Muscle layer of colon (tissue), 2 donors: ENCODE data around the gene PTPRG.

Source experiments
- H3K27ac ChIP-seq: one replicate; pipeline ENCODE4 v1.7.0; 2013; ENCODE audit warnings: low read depth, mild to moderate bottlenecking, low read length, moderate library complexity
- H3K27me3 ChIP-seq, 2 donors: one replicate each; pipeline ENCODE4 v1.7.0; 2013; ENCODE audit warnings: low read length in 2 of 2, mild to moderate bottlenecking in 2 of 2; ENCODE audit not compliant: insufficient read depth in 2 of 2, control insufficient read depth in 1 of 2
- H3K36me3 ChIP-seq: one replicate; pipeline ENCODE4 v1.7.0; 2013; ENCODE audit warnings: mild to moderate bottlenecking, low read length; ENCODE audit not compliant: insufficient read depth
- H3K4me1 ChIP-seq: one replicate; pipeline ENCODE4 v1.7.0; 2013; ENCODE audit warnings: mild to moderate bottlenecking, low read length; ENCODE audit not compliant: insufficient read depth
- H3K4me3 ChIP-seq, 2 donors: one replicate each; pipeline ENCODE4 v1.7.0; 2013; ENCODE audit warnings: low read length in 2 of 2, low read depth in 1 of 2, mild to moderate bottlenecking in 1 of 2, moderate library complexity in 1 of 2
- H3K9ac ChIP-seq: one replicate; pipeline ENCODE4 v1.7.0; 2013; ENCODE audit warnings: low read length
- H3K9me3 ChIP-seq: one replicate; pipeline ENCODE4 v1.7.0; 2013; ENCODE audit warnings: mild to moderate bottlenecking, low read length
- donor health status: abdominal sarcoma.
- donor health status: Adenocarcinoma of cecum.

PTPRG gene

GRCh38 chr3:62084558-62084957 lies 523.2 kb downstream of the PTPRG start:
- no peak overlapping the region for H3K9ac ChIP-seq
- no peaks in the 10 kb centered on the region for H3K4me1 ChIP-seq
- no peak overlapping the region for H3K4me3 ChIP-seq
- H3K36me3 ChIP-seq: no peaks in the 10 kb centered on the region
- H3K27me3 ChIP-seq: no peaks in the 10 kb centered on the region
- no peaks in the 10 kb centered on the region for H3K9me3 ChIP-seq
- H3K27ac ChIP-seq: no peak overlapping the region

GRCh38 chr3:62088472-62089104 lies 527.2 kb downstream of the PTPRG start:
- Histone ChIP-seq H3K27ac (no peak overlapping the region), H3K9me3 (no peaks in the 10 kb centered on the region), H3K27me3 (no peaks in the 10 kb centered on the region), H3K4me3 (no peak overlapping the region), H3K9ac (no peak overlapping the region), H3K36me3 (no peaks in the 10 kb centered on the region), H3K4me1 (peaks cover 6% of the 10 kb centered on the region)

- Histone ChIP-seq H3K36me3 (no peaks in the 10 kb centered on the region), H3K27ac (no peak overlapping the region), H3K9me3 (no peaks in the 10 kb centered on the region), H3K27me3 (no peaks in the 10 kb centered on the region), H3K9ac (no peak overlapping the region), H3K4me3 (no peak overlapping the region), H3K4me1 (peaks cover 6% of the 10 kb centered on the region)
Observed at GRCh38 chr3:62090066-62090465, 528.7 kb downstream of the PTPRG start.

GRCh38 chr3:62090519-62090918 lies 529.1 kb downstream of the PTPRG start:
- Histone ChIP-seq H3K27me3 (no peaks in the 10 kb centered on the region), H3K9me3 (no peaks in the 10 kb centered on the region), H3K36me3 (no peaks in the 10 kb centered on the region), H3K4me3 (no peak overlapping the region), H3K27ac (no peak overlapping the region), H3K9ac (no peak overlapping the region), H3K4me1 (peaks cover 6% of the 10 kb centered on the region)

- Histone ChIP-seq H3K4me1 (peaks cover 6% of the 10 kb centered on the region), H3K4me3 (no peak overlapping the region), H3K27me3 (no peaks in the 10 kb centered on the region), H3K9ac (no peak overlapping the region), H3K36me3 (no peaks in the 10 kb centered on the region), H3K27ac (no peak overlapping the region), H3K9me3 (no peaks in the 10 kb centered on the region)
Observed at GRCh38 chr3:62093025-62093424, 531.7 kb downstream of the PTPRG start.

- no peak overlapping the region for H3K27ac ChIP-seq
- no peaks in the 10 kb centered on the region for H3K9me3 ChIP-seq
- no peaks in the 10 kb centered on the region for H3K27me3 ChIP-seq
- peaks cover 6% of the 10 kb centered on the region for H3K4me1 ChIP-seq
- H3K4me3 ChIP-seq: no peak overlapping the region
- H3K36me3 ChIP-seq: no peaks in the 10 kb centered on the region
- H3K9ac ChIP-seq: no peak overlapping the region
Observed at GRCh38 chr3:62094461-62094860, 533.1 kb downstream of the PTPRG start.

- H3K4me3 ChIP-seq: no peak overlapping the region
- no peak overlapping the region for H3K9ac ChIP-seq
- no peaks in the 10 kb centered on the region for H3K27me3 ChIP-seq
- no peaks in the 10 kb centered on the region for H3K36me3 ChIP-seq
- H3K4me1 ChIP-seq: peaks cover 3% of the 10 kb centered on the region
- no peaks in the 10 kb centered on the region for H3K9me3 ChIP-seq
- H3K27ac ChIP-seq: no peak overlapping the region
Observed at GRCh38 chr3:62095080-62095479, 533.7 kb downstream of the PTPRG start.

GRCh38 chr3:62095756-62096155 lies 534.4 kb downstream of the PTPRG start:
- Histone ChIP-seq H3K27ac (no peak overlapping the region), H3K4me1 (peaks cover 4% of the 10 kb centered on the region), H3K9ac (no peak overlapping the region), H3K36me3 (no peaks in the 10 kb centered on the region), H3K4me3 (no peak overlapping the region), H3K9me3 (no peaks in the 10 kb centered on the region), H3K27me3 (no peaks in the 10 kb centered on the region)

- Histone ChIP-seq H3K9me3 (no peaks in the 10 kb centered on the region), H3K9ac (no peak overlapping the region), H3K27ac (no peak overlapping the region), H3K4me1 (peaks cover 9% of the 10 kb centered on the region), H3K4me3 (no peak overlapping the region), H3K27me3 (no peaks in the 10 kb centered on the region), H3K36me3 (no peaks in the 10 kb centered on the region)
Observed at GRCh38 chr3:62096521-62096920, 535.1 kb downstream of the PTPRG start.

- Histone ChIP-seq H3K9ac (no peak overlapping the region), H3K36me3 (no peaks in the 10 kb centered on the region), H3K27ac (no peak overlapping the region), H3K4me1 (peaks cover 9% of the 10 kb centered on the region), H3K4me3 (no peak overlapping the region), H3K27me3 (no peaks in the 10 kb centered on the region), H3K9me3 (no peaks in the 10 kb centered on the region)
Observed at GRCh38 chr3:62097121-62097520, 535.8 kb downstream of the PTPRG start.

- H3K4me3 ChIP-seq: no peak overlapping the region
- no peak overlapping the region for H3K27ac ChIP-seq
- H3K27me3 ChIP-seq: no peaks in the 10 kb centered on the region
- peaks cover 9% of the 10 kb centered on the region for H3K4me1 ChIP-seq
- H3K9me3 ChIP-seq: no peaks in the 10 kb centered on the region
- no peak overlapping the region for H3K9ac ChIP-seq
- no peaks in the 10 kb centered on the region for H3K36me3 ChIP-seq
Observed at GRCh38 chr3:62098646-62099365, 537.4 kb downstream of the PTPRG start.
